Lower leg skin (tissue), 4 donors: ENCODE results near the gene ZNF22. TPM values are rescaled to one million over a fixed set of nuclear protein-coding genes. Genes with fewer than 3 reads are reported as not detected.
A peak's percentile ranks its signal among the peaks of the same experiment; 100 is the strongest.

Experiments used
- DNase-seq, 2 donors: peaks; one replicate each; pipeline ENCODE4 v3.0.0-alpha.2; 2019; ENCODE audit warnings: low spot score in 2 of 2
- H3K4me3 ChIP-seq: fragments of 200-600 bp; sonication (generic); 2 replicates; pipeline ENCODE4 v1.5.1; 2017; ENCODE audit warnings: mild to moderate bottlenecking, low read depth; ENCODE audit not compliant: poor library complexity, severe bottlenecking
- CTCF ChIP-seq, 3 donors: fragments of 450-650 bp; IDR thresholded peaks; one replicate each; pipeline ENCODE4 v1.5.1; 2016; ENCODE audit warnings: antibody characterized with exemption in 3 of 3, mild to moderate bottlenecking in 3 of 3, moderate library complexity in 2 of 3
- POLR2A ChIP-seq, 2 donors: fragments of 450-650 bp; IDR thresholded peaks; one replicate each; pipeline ENCODE4 v1.6.1; 2016 to 2017; ENCODE audit warnings: antibody characterized with exemption in 2 of 2, mild to moderate bottlenecking in 1 of 2, moderate library complexity in 1 of 2
- WGBS, 2 donors: methylation state at CpG; one replicate each; pipeline ENCODE4 v1.1.5; 2018; 5-methylcytosine and 5-hydroxymethylcytosine counted together
- intact Hi-C: fragments of 100-400 bp; cut with DNase I; formaldehyde crosslinking; loops from one replicate; pipeline ENCODE4 v1.15.0; 2023; ENCODE audit warnings: low total_unique reads
- total RNA-seq, 4 donors: library from RNA; depleted of rRNA; stranded (reverse); fragments of >200 nt; gene quantifications; one replicate each; pipeline ENCODE4 v1.1.0, GENCODE V29; 2016

The ZNF22 gene
- total RNA-seq, 4 donors from 2014 or later = 6.7 to 14.1 (median 9.4) TPM

- intact Hi-C loops = no loop called here
- 96 to 97% methylated on average over 15 of the region's 15 CpGs for WGBS, 2 donors
- TF ChIP-seq CTCF (IDR thresholded peaks at IDR 0.05) = no peak
- TF ChIP-seq POLR2A (IDR thresholded peaks at IDR 0.05) = no peak
- DNase-seq = peak in 1 of 2 donors; percentile 80
- H3K4me3 ChIP-seq = no peak overlapping the region
Measured at GRCh38 chr10:44984671-44985101, 16.0 kb upstream of the ZNF22 start.

- 73 to 81% methylated on average over 9 of the region's 9 CpGs for WGBS, 2 donors
- intact Hi-C loops = no loop called here
- TF ChIP-seq CTCF (IDR thresholded peaks at IDR 0.05) = no peak
- TF ChIP-seq POLR2A (IDR thresholded peaks at IDR 0.05) = no peak
- no peak overlapping the region for H3K4me3 ChIP-seq
- DNase-seq = peak in 1 of 2 donors; percentile 80
Measured at GRCh38 chr10:44985175-44985681, 15.5 kb upstream of the ZNF22 start.

- no peak overlapping the region for H3K4me3 ChIP-seq
- DNase-seq = peak in 1 of 2 donors; percentile 18
- WGBS, 2 donors = 86 to 87% methylated on average over 3 of the region's 3 CpGs
- intact Hi-C loops = no loop called here
- TF ChIP-seq CTCF (IDR thresholded peaks at IDR 0.05) = no peak
- no peak for TF ChIP-seq POLR2A (IDR thresholded peaks at IDR 0.05)
Measured at GRCh38 chr10:44986179-44986578, 14.5 kb upstream of the ZNF22 start.

GRCh38 chr10:44986670-44987069 is 14.1 kb upstream of the ZNF22 start:
- no peak for DNase-seq
- WGBS, 2 donors = 71 to 81% methylated on average over 3 of the region's 3 CpGs
- H3K4me3 ChIP-seq = no peak overlapping the region
- intact Hi-C loops = no loop called here
- no peak for TF ChIP-seq POLR2A (IDR thresholded peaks at IDR 0.05)
- no peak for TF ChIP-seq CTCF (IDR thresholded peaks at IDR 0.05)

GRCh38 chr10:44988957-44989585 is 11.7 kb upstream of the ZNF22 start:
- peak; percentile 9 to 72 for DNase-seq
- TF ChIP-seq POLR2A (IDR thresholded peaks at IDR 0.05) = no peak
- no peak overlapping the region for H3K4me3 ChIP-seq
- intact Hi-C loops = no loop called here
- 91% methylated on average over 10 of the region's 10 CpGs for WGBS, 2 donors

- TF ChIP-seq POLR2A (IDR thresholded peaks at IDR 0.05) (no peak), CTCF (IDR thresholded peaks at IDR 0.05) (no peak)
- peak; percentile 12 to 66 for DNase-seq
- no peak overlapping the region for H3K4me3 ChIP-seq
- WGBS, 2 donors = 82 to 85% methylated on average over 14 of the region's 14 CpGs
- intact Hi-C loops = no loop called here
Measured at GRCh38 chr10:44989597-44990301, 11.0 kb upstream of the ZNF22 start.
